K562 (cell line): ENCODE measurements around the gene SPDYE17. TPM values are rescaled to one million over a fixed set of nuclear protein-coding genes. Genes with fewer than 3 reads are reported as not detected.

Experiments used
- ATAC-seq: fragments of 200-7000 bp; cut with Tn5 transposase; 3 replicates; pipeline ENCODE4 v1.9.1; 2020; ENCODE audit warnings: moderate library complexity
- BruUV-seq: library from RNA; stranded (reverse); fragments of 400-500 nt; replicated peaks from 2 replicates; lab custom pipeline; 2021; lab: Mats Ljungman, UMichigan
- CTCF ChIA-PET: fragments of 300-600 bp; formaldehyde crosslinking; extraction: SDS; loops from one replicate; lab custom pipeline; 2021; ENCODE audit warnings: low intra/inter-chr PET ratio; lab: Yijun Ruan, JAX
- POLR2A ChIA-PET: fragments of 300-600, 350-650 bp; sonication (Branson Sonifier 250); formaldehyde crosslinking; extraction: SDS; loops from one replicate; lab custom pipeline; 2021; ENCODE audit warnings: antibody characterized with exemption, inconsistent platforms; lab: Yijun Ruan, JAX
- DNase-seq, 4 experiments: peaks; one replicate each; pipeline versions ENCODE4 v3.0.0 to v3.0.0-alpha.2; 2011 to 2018; ENCODE audit warnings: low spot score in 3 of 4, mixed read lengths in 3 of 4; ENCODE audit errors: extremely low read depth in 1 of 4
- FAIRE-seq: peaks from 2 replicates; lab custom pipeline; 2011; peaks lifted over from hg19 to GRCh38; lab: Jason Lieb, UNC
- H2AFZ ChIP-seq: 2 replicates; pipeline ENCODE4 v1.6.0; 2011; ENCODE audit warnings: low read depth, low read length, control low read depth, inconsistent platforms
- H3K27ac ChIP-seq: fragments of 200-600 bp; 3 replicates; pipeline ENCODE4 v1.8.0; 2011; ENCODE audit warnings: low read depth, mild to moderate bottlenecking, control low read depth, inconsistent platforms, low read length, moderate library complexity, mixed read lengths; ENCODE audit errors: extremely low read depth
- H3K27me3 ChIP-seq, 2 experiments: fragments of 300-600 bp in 1 of 2; 2 replicates in 1 of 2; 3 replicates in 1 of 2; pipeline versions ENCODE4 v1.6.0 to v1.8.0; 2011; ENCODE audit warnings: inconsistent platforms in 2 of 2, low read length in 2 of 2, mild to moderate bottlenecking in 1 of 2, mixed read lengths in 1 of 2, moderate library complexity in 1 of 2; ENCODE audit not compliant: control insufficient read depth in 2 of 2, insufficient read depth in 2 of 2
- H3K36me3 ChIP-seq: fragments of 300-600 bp; 3 replicates; pipeline ENCODE4 v1.8.0; 2011; ENCODE audit warnings: mild to moderate bottlenecking, low read length, inconsistent platforms; ENCODE audit not compliant: control insufficient read depth, insufficient read depth
- H3K4me1 ChIP-seq, 2 experiments: fragments of 200-600 bp in 1 of 2; replicated peaks in 1 of 2; 2 replicates in 1 of 2; 3 replicates in 1 of 2; pipeline versions ENCODE4 v1.5.1 to v1.8.0; 2011; ENCODE audit warnings: inconsistent platforms in 2 of 2, low read length in 2 of 2, mild to moderate bottlenecking in 1 of 2, mixed read lengths in 1 of 2, moderate library complexity in 1 of 2; ENCODE audit not compliant: control insufficient read depth in 2 of 2, insufficient read depth in 2 of 2
- H3K4me2 ChIP-seq: 2 replicates; pipeline ENCODE4 v1.6.1; 2011; ENCODE audit warnings: low read length, control low read depth, inconsistent platforms, mixed read lengths; ENCODE audit not compliant: insufficient read depth
- H3K4me3 ChIP-seq: fragments of 200-600 bp; sonication (generic), shearing (Covaris generic); 2 replicates; pipeline ENCODE4 v1.5.1; 2016; ENCODE audit warnings: control low read depth, inconsistent platforms
- H3K79me2 ChIP-seq: fragments of 200-600 bp; 3 replicates; pipeline ENCODE4 v1.8.0; 2011; ENCODE audit warnings: low read length, inconsistent platforms; ENCODE audit not compliant: control insufficient read depth, insufficient read depth
- H3K9ac ChIP-seq, 2 experiments: 2 replicates each; pipeline versions ENCODE4 v1.6.0 to v1.6.1; 2011; ENCODE audit warnings: low read depth in 2 of 2, low read length in 2 of 2, control low read depth in 1 of 2, inconsistent platforms in 1 of 2, mild to moderate bottlenecking in 1 of 2, mixed read lengths in 1 of 2; ENCODE audit not compliant: insufficient read depth in 1 of 2
- H3K9me1 ChIP-seq: one replicate; pipeline ENCODE4 v1.6.0; 2011; ENCODE audit warnings: inconsistent platforms, mild to moderate bottlenecking, low read length, moderate library complexity; ENCODE audit not compliant: control insufficient read depth, insufficient read depth
- H3K9me3 ChIP-seq: replicated peaks from 2 replicates; pipeline ENCODE4 v1.5.1; 2011; ENCODE audit warnings: low read depth, low read length, inconsistent platforms; ENCODE audit not compliant: control insufficient read depth, insufficient read depth
- H4K20me1 ChIP-seq: replicated peaks from 2 replicates; pipeline ENCODE4 v1.6.1; 2011; ENCODE audit warnings: low read length, inconsistent platforms, mixed read lengths; ENCODE audit not compliant: control insufficient read depth, insufficient read depth
- CREBBP ChIP-seq: IDR thresholded peaks from one replicate; pipeline ENCODE4 v1.6.1; 2012; ENCODE audit warnings: low read depth, mild to moderate bottlenecking, control low read depth, inconsistent platforms, low read length
- EGR1 ChIP-seq: fragments of 450-650 bp; conservative IDR thresholded peaks from 2 replicates; pipeline ENCODE4 v1.6.1; 2017; ENCODE audit warnings: mild to moderate bottlenecking
- ESRRB ChIP-seq: fragments of 250-450 bp; sonication (Bioruptor Pico); IDR thresholded peaks from 2 replicates; pipeline ENCODE4 v1.5.0; 2020; ENCODE audit warnings: mild to moderate bottlenecking, moderate library complexity, borderline replicate concordance
- OTX1 ChIP-seq: fragments of 450-650 bp; formaldehyde crosslinking; IDR thresholded peaks from 2 replicates; pipeline ENCODE4 v1.4.0; 2022; ENCODE audit warnings: mild to moderate bottlenecking
- SMARCE1 ChIP-seq: fragments of 450-650 bp; IDR thresholded peaks from 2 replicates; pipeline ENCODE4 v1.7.1; 2016; ENCODE audit warnings: mild to moderate bottlenecking
- THRA ChIP-seq: fragments of 450-650 bp; IDR thresholded peaks from 2 replicates; pipeline ENCODE4 v1.6.1; 2017; ENCODE audit warnings: mild to moderate bottlenecking, moderate library complexity
- WGBS: fragments of 100-300 bp; shearing (Covaris generic); methylation state at CpG from one replicate; pipeline ENCODE4 v1.1.6; 2016; ENCODE audit warnings: low coverage, mixed read lengths; ENCODE audit not compliant: insufficient coverage; ENCODE audit errors: missing lambda C conversion rate; 5-methylcytosine and 5-hydroxymethylcytosine counted together
- in situ Hi-C: fragments of 300-500 bp; cut with MboI; formaldehyde crosslinking; loops from 4 replicates; pipeline ENCODE4 v1.15.0; 2018; ENCODE audit warnings: inconsistent platforms, mixed read lengths
- intact Hi-C: fragments of 100-400 bp; cut with micrococcal nuclease; formaldehyde crosslinking; loops from 2 replicates; pipeline ENCODE4 v1.14.2; 2022
- polyA plus RNA-seq, 8 experiments: library from polyadenylated mRNA; depleted of rRNA in 4 of 8; stranded (reverse) in 5 of 8; unstranded in 3 of 8; fragments of >200 nt; fragmentation: Nextera tagmentation in 2 of 8; fragmentation: Illumina TruSeq in 1 of 8; extraction: Ambion mirVana in 2 of 8; extraction: Trizol in 1 of 8; gene quantifications; 2 replicates each; pipeline versions ENCODE4 v1.2.1 to v1.2.3, GENCODE V29; 2011 to 2014; ENCODE audit warnings: inconsistent platforms in 1 of 8, missing spikeins in 1 of 8
- total RNA-seq, 7 experiments: library from RNA; depleted of rRNA in 6 of 7; stranded (reverse); fragments of >200 nt in 6 of 7; fragmentation: Illumina TruSeq in 2 of 7; extraction: Trizol in 2 of 7; gene quantifications; 2 replicates each; pipeline versions ENCODE4 v1.2.1 to v1.2.3, GENCODE V29; 2011 to 2021; ENCODE audit warnings: low replicate concordance in 1 of 7
- TF ChIP-seq, protein P1 (sequence below): fragments of 450-650 bp; formaldehyde crosslinking; conservative IDR thresholded peaks from 2 replicates; pipeline ENCODE4 v1.4.0; 2022; ENCODE audit warnings: mild to moderate bottlenecking, missing genetic modification characterization
- TF ChIP-seq, protein P2 (sequence below): fragments of 450-650 bp; IDR thresholded peaks from 2 replicates; pipeline ENCODE4 v1.6.1; 2018; ENCODE audit warnings: mild to moderate bottlenecking, low read depth; ENCODE audit not compliant: partially characterized antibody
- TF ChIP-seq, protein P3 (sequence below): fragments of 450-650 bp; IDR thresholded peaks from one replicate; pipeline ENCODE4 v1.6.1; 2018; ENCODE audit warnings: mild to moderate bottlenecking, moderate library complexity; ENCODE audit not compliant: partially characterized antibody
- TF ChIP-seq, protein P4 (sequence below): fragments of 450-650 bp; formaldehyde crosslinking; IDR thresholded peaks from 2 replicates; pipeline ENCODE4 v1.4.0; 2022; ENCODE audit warnings: missing genetic modification characterization

SPDYE17 gene
- total and polyA plus RNA-seq, 9 of the 15 experiments (the other 6 are each of a cell fraction or from before 2014, with no cell fraction given) = not detected

DNA sequence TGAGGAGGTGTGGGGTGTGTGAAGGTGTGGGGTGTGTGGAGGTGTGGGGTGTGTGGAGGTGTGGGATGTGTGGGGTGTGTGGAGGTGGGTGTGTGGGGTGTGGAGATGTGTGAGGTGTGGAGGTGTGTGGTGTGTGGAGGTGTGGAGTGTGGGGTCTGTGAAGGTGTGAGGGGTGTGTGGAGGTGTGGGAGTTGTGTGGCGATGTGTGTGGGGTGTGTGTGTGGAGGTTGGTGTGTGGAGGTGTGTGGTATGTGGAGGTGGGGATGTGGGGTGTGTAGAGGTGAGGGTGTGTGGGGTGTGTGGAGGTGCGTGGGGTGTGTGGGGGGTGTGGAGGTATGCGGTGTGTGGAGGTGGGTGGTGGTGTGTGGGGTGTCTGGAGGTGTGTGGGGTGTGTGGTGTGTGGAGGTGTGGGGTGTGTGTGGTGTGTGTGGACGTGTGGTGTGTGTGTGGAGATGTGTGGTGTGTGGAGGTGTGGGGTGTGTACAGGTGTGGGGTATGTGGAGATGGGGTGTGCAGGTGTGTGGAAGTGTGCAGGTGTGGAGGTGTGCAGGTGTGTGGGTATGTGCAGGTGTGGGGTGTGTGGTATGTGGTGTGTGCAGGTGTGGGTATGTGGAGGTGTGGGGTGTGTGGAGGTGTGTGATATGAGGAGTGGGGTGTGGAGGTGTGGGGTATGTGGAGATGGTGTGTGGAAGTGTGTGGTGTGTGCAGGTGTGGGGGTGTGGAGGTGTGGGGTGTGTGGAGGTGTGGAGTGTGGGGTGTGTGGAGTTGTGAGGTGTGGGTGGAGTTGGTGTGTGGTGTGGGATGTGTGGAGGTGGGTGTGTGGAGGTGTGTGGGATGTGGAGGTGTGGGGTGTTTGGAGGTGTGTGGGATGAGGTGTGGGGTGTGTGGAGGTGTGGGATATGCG lies 34.5 kb downstream of the SPDYE17 start:
- no peak overlapping the region for H3K4me3 ChIP-seq
- ATAC-seq = no peak
- no peak overlapping the region for H3K9ac ChIP-seq
- ChIA-PET POLR2A (no interaction called here), CTCF (no interaction called here)
- H3K36me3 ChIP-seq = no peaks in the 10 kb centered on the region
- TF ChIP-seq, protein P1, sequence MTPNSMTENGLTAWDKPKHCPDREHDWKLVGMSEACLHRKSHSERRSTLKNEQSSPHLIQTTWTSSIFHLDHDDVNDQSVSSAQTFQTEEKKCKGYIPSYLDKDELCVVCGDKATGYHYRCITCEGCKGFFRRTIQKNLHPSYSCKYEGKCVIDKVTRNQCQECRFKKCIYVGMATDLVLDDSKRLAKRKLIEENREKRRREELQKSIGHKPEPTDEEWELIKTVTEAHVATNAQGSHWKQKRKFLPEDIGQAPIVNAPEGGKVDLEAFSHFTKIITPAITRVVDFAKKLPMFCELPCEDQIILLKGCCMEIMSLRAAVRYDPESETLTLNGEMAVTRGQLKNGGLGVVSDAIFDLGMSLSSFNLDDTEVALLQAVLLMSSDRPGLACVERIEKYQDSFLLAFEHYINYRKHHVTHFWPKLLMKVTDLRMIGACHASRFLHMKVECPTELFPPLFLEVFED (CRISPR knock-in tag) = peak; percentile 34; the same call in 1 of the 2 replicates
- TF ChIP-seq, protein P2, sequence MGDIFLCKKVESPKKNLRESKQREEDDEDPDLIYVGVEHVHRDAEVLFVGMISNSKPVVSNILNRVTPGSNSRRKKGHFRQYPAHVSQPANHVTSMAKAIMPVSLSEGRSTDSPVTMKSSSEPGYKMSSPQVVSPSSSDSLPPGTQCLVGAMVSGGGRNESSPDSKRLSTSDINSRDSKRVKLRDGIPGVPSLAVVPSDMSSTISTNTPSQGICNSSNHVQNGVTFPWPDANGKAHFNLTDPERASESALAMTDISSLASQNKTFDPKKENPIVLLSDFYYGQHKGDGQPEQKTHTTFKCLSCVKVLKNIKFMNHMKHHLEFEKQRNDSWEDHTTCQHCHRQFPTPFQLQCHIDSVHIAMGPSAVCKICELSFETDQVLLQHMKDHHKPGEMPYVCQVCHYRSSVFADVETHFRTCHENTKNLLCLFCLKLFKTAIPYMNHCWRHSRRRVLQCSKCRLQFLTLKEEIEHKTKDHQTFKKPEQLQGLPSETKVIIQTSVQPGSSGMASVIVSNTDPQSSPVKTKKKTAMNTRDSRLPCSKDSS = peak; percentile 9
- TF ChIP-seq OTX1 (CRISPR knock-in tag) (0 out of 2 replicates have a peak, but pooled peaks have one; percentile 12), CREBBP (peak; percentile 39), EGR1 (peak; percentile 82), SMARCE1 (no peak), ESRRB (CRISPR knock-in tag) (no peak), THRA (no peak)
- TF ChIP-seq, protein P3, sequence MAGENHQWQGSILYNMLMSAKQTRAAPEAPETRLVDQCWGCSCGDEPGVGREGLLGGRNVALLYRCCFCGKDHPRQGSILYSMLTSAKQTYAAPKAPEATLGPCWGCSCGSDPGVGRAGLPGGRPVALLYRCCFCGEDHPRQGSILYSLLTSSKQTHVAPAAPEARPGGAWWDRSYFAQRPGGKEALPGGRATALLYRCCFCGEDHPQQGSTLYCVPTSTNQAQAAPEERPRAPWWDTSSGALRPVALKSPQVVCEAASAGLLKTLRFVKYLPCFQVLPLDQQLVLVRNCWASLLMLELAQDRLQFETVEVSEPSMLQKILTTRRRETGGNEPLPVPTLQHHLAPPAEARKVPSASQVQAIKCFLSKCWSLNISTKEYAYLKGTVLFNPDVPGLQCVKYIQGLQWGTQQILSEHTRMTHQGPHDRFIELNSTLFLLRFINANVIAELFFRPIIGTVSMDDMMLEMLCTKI = no peak
- TF ChIP-seq, protein P4, sequence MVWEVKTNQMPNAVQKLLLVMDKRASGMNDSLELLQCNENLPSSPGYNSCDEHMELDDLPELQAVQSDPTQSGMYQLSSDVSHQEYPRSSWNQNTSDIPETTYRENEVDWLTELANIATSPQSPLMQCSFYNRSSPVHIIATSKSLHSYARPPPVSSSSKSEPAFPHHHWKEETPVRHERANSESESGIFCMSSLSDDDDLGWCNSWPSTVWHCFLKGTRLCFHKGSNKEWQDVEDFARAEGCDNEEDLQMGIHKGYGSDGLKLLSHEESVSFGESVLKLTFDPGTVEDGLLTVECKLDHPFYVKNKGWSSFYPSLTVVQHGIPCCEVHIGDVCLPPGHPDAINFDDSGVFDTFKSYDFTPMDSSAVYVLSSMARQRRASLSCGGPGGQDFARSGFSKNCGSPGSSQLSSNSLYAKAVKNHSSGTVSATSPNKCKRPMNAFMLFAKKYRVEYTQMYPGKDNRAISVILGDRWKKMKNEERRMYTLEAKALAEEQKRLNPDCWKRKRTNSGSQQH (CRISPR knock-in tag) = peak; percentile 59; the same call in 1 of the 2 replicates
- H2AFZ ChIP-seq = no peak overlapping the region
- in situ Hi-C loops (no loop called here), intact Hi-C loops (loop anchor here (10.0 kb wide), 1 partner anchor 493 kb away; no protein-coding TSS in a partner anchor)
- 81% methylated on average over 3 of the region's 5 CpGs for whole genome bisulfite sequencing
- H3K27me3 ChIP-seq = no peaks in the 10 kb centered on the region
- H3K9me1 ChIP-seq = no peaks in the 10 kb centered on the region
- no peaks in the 10 kb centered on the region for H3K9me3 ChIP-seq
- BruUV-seq = no TSS peak
- peak; percentile 92 for FAIRE-seq
- no peak overlapping the region for H3K27ac ChIP-seq
- peaks cover 0 to 11% of the 10 kb centered on the region in 2 experiments; a peak in 2 of 5 replicates for H3K4me1 ChIP-seq
- H4K20me1 ChIP-seq = no peaks in the 10 kb centered on the region
- no peaks in the 10 kb centered on the region for H3K79me2 ChIP-seq
- H3K4me2 ChIP-seq = no peak overlapping the region
- DNase-seq = peak in 3 of 4 experiments; percentile 14 to 28 (median 22)
